GM19193 (cell line): ENCODE measurements around the gene MCM3AP.

ENCODE experiments used
- POLR2A ChIP-seq: IDR thresholded peaks from 4 replicates; pipeline ENCODE4 v1.6.1; 2011; ENCODE audit not compliant: insufficient read depth, insufficient read length; ENCODE audit errors: extremely low read depth

The MCM3AP gene

DNA sequence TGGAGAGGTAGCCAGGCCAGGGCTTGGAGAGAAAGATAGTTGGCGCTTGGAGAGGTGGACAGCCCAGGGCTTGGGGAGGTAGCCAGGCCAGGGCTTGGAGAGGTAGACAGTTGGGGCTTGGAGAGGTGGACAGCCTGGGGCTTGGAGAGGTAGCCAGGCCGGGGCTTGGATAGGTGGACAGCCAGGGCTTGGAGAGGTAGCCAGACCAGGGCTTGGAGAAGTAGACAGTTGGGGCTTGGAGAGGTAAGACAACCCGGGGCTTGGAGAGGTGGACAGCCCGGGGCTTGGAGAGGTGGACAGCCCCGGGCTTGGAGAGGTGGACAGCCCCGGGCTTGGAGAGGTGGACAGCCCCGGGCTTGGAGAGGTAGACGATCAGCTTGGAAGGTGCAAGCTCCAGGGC is 64.6 kb downstream of the MCM3AP start:
- TF ChIP-seq POLR2A: no peak

DNA sequence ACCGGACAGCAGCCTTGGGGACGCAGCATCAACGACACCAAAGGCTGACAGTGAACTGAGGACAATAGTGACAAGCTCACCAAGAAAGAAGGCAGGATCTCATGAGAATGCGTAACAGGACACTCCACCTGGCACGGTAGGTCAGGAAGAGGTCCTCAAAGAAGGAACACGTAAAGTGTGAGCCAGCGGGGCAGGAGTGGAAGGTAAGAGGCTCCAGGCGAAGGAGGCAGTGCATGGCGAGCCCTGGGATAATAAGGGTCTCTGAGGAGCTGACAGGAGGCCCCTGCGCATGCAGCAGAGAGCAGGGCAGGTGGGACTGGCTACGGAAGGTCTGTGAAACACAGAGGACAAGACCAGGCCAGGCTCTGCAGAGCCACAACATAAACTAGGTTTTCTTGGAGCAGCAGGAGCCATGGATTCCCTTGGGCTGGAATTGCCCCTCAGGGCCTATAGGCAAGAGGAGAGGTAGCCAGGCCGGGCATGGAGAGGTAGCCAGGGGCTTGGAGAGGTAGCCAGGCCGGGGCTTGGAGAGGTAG is 65.1 kb downstream of the MCM3AP start:
- TF ChIP-seq POLR2A: no peak

DNA sequence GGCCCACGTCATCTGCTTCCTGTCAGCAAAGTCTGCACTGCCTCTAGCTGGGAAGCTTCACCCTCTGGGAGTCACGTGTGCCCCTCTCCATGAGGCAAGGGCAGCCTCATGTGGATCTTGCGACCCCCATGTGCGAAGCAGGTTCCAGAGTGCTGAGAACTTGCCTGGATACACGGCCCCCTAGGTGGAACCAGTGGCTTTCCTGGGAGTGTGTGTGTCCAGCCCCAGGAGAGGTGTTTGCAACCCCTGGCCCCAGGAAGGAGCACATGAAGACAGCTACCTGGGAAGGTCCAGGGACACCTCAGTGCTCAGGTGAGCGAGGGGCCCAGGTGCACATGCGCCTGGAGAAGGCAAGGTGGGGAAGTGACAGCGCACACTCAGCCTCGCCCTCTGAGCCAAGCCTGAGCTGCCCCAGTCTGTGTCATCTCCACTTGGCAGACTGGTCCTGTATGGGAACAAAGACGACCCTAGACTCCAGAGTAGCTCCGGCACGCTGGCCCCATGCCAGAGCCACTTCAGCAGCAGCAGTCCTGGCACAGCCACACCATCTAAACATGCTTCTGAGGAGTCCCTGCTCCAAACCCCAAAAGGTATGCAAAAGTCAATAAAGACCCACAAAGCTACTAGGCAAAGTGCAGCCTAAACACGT is 65.7 kb downstream of the MCM3AP start:
- no peak for TF ChIP-seq POLR2A

DNA sequence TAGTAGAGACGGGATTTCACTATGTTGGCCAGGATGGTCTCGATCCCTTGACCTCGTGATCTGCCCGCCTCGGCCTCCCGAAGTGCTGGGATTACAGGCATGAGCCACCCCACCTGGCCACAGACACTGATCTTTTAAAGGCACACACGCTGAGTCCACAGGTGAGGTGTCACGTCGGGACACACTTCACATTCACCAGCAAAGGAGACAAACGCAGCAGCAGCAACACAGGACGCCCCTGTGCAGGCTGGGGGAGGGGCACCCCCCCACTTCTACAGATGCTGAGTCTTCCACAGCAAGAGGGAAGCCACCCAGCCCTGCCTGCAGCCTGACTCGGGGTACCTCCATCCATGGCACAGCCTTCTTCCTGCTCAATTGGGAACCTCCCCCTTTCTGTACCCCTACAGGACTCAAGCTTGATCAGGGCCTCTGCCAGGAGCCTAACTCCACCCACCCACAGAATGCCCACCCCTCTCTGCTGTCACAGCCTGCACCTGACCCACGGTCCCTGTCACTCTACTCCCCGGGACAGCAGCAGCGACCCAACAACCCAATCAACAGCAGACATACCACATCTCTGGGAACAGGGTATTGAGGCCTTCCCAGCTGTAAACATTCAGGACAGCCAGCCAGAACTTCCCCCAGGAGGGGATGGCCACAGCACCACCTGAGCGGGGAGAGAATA is 66.4 kb downstream of the MCM3AP start:
- no peak for TF ChIP-seq POLR2A

DNA sequence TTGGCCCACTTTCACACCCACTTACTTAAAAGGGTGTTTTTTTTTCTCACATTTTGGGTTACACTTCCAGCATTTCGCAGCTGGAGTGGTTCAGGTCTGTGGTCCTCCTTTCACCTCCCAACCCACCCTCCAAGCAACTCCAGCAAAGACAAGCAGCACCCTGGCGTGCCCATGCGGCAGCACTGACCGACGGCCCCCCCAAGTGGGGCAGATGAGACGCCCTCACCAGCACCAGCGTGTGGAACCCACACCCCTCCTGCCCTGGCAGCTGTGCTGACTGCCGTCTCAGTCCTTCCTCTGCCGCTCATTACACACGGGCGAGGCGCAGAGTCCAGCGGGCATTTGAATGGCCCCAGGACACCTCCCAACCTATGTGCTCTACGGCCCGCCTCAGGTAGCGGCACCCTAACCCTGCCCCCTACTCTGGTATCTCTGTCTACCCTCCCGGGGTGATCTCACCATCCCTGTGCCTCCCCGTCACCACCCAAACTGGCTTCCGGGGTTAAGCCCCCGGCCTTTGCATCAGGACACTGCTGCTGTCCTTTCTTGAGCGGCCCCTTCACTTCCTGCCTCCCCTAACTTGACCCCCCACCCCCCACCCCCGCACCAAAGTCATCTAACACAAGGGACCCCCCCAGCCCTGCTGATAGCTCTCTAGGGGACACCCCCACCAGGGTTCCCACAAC is 67.8 kb downstream of the MCM3AP start:
- no peak for TF ChIP-seq POLR2A

DNA sequence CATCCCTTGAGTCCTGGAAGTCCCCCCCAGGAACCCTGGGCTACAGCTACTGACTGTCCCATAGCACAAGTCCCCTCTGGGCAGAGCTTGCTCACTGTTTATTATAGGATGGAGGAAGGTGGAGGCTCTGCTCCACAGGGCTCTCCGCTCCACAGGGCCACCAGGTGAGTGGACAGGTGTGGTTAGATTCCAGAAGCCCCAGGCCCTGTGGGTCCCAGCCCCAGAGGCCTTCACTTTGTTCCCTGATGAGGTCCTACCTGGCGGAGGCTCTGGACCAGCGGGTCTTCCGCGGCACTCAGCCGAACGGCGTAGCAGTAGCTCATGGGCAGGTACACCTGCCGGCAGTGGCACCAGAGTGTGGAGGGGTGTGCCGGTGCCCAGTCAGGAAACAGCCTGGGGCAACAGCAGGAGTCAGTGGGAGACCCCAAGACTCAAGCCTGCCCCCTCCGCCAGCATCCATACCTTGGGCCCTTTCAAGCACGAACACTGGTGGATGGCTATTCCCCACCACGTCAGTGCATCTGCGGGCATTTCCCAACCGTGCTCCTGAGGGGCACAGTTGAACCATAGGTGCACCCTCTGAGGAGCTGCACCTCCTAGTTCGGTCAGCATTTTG is 69.2 kb downstream of the MCM3AP start:
- no peak for TF ChIP-seq POLR2A

DNA sequence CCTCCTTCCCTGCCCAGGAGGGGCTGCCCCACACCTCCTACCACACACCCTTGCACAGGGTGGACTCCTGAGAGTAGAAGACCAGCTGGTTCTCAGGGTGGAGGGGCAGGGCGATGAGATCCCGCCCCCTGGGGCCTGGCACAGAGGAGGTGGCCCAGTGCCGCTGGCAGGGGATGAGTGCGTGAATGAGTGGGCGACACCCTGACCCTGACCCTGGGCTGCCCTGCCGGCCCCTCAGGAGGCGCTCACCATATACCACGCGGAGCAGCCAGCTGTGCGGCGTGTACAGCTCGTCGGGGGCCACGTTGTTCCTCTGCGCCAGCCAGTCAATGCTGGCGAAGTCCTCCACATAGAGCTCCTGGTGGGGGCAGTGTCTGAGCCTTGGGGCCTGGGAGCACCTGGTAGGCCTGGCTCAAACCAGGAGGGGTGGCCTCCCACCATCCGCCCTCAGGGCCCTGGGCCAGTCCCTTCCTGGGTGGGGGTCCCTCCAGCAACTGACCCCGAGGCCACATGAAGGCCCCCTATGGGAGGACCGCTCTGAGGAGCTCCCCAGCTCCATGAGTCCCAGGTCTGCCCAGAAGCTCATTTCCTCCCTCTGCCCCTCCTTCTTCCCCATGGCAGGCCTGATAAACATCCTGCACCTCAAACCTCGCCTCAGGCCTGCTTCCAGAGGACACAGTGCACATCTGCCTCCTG is 69.8 kb downstream of the MCM3AP start:
- no peak for TF ChIP-seq POLR2A

DNA sequence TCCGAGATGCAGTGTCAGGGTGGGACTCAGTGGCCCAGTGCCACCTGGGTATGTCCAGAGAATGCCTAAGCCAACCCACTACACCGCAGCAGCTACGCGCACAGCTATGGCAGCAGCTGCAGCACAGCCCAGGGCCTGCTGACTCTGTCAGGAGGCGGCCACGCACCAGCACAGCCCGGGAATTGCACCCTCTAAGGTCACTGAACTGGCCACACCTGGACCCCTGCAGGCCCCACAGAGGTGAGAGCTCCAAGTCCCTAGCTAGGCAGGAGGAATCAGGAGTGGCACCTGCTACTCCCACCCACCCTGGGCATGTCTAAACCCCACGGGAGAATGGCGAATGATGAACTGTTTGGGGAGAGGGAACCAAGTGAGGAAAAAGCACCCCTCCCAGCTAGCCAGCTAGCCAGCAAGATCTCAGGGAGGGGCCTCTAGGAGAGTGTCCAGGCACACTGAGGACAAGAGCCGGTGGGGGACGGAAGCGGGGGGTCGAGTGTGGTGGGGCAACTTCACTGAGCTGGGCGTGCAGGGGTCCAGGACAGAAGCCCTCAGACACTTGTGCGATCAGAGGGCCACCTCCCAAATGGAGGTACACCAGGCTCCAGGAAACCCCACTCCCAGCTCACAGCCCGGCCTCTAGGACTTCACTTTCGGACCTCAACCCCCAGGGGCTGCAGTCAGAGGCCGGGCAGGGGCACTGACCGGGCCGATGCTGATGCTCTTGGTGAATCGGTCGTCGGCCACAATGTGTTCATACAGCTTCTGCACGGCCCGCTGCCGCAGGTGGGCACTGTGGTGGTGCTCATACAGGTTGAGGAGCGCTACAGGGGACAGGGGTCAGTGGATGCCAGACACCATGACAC is 70.7 kb downstream of the MCM3AP start:
- no peak for TF ChIP-seq POLR2A

DNA sequence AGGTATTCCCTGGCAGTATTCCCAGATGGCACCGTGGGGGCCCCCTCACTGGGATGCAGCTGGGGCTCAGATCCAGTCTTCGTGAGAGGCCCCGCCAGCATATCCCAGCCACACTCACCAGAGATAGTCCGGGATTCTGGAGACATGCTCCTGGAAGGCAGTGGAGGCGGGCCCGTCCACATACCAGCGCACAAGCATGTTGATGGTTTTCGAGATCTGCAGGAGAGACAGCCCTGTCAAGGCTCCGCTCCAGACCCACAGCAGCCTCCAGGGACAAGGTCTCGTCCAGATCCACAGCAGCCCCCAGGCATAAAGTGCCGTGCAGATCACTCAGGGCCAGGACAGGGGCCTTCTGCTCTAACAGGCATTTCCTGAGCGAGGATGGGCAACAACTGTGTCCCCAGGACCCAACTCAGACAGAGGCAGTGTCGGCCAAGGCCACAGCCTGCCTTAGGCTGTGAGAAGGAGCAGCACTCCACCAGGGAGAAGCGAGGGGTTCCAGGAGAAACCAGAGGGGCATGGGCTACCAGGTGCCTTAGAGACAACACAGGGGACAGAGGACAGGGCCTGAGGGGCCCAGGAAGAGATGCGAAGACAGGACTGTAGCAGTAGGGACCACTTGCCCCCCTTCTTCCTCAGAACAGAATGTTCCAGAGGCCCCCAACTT is 71.7 kb downstream of the MCM3AP start:
- TF ChIP-seq POLR2A: no peak

DNA sequence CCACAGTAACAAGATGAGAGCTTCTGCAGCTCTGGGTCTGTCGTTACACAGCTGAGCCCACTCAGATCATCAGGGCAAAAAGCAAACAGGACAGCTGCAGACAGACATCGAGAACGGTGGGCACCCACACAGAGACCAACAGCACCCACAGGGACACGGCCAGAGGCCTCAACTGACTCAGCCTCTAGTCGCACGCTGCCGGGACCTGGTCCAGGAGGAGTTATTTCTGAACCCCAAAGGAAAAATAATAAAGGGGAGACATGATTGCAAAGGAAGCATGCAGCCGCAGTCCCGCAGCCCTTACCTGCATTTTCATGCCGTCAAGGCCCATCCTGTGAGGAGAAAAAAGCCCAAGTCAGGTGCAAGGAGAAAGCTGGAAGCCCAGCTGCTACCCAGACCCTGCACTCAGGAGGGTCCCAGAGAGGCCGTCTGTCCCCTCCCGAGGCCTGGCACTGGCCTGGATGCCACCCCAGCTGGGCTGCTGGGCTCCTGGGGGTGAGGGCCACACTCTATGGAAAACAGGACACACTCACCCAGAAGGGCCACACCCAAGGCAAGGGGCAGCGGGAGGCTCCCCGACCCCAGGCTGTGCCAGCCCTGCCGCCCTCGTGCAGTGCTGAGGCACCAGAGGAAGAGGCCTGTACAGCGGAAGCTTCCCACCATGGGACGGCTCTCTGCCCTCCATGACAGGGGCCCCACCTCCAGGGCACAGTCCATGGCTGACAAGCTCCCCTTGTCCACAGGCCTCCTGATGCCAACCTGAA is 72.5 kb downstream of the MCM3AP start:
- TF ChIP-seq POLR2A: no peak

DNA sequence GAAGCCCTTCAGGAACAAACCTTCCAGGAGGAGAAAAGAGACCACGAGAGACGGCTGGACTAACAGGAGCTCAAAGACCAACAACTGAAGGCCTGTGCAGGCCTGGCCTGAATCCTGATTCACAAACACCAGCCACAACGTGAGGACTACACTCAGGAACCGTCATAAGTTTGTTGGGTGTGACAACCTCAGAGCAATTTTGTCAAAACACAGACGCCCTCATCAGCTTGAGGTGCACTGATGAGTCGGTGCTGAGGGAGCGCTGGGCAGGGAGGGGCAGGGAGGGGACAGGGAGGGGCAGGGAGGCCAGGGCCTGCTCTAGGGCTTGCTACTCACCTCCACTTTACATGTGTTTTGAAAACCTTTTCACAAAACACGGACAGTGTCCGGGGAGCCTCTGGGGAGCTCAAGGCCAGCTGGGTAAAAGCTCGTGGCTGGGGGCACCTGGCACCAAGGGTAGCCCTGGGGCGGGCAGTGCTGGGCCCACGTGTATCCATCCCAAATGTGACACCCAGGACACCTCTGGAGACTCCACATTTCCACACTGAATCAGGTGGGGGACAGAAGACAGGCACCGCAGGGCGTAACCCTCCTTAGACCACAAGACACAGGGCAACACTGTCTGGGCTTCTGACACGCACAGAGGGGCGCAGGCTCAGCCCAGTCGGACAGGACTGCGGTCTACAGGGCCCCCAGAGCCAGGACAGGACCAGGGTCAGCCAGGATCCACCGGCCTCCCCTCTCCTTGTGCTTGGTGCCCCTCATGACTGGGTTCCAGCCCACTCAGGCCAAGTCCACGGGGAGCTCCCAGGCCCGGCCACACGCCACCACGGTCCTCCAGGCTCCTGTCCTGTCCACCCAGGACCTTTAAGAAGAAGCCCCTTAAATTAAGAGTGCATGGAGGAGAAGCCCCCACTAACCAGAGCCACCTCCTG is 73.4 kb downstream of the MCM3AP start:
- TF ChIP-seq POLR2A: no peak

DNA sequence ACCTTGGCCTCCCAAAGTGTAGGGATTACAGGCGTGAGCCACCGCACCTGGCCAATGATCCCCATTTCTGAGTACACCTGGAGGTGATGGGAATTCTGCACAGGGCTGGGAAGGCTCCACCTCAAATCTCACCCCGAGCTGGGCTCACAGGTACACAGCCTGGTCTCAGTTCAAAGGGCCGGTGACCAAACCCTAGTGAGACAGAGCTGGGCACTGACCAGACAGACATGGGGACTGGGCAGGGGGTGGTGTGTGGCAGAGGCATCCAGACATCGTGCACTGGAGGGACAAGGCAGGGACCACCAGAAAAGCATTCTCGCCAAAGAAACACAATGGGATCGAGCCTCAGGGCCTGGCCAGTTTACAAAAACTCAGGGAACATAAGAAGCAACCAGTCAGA is 74.0 kb downstream of the MCM3AP start:
- no peak for TF ChIP-seq POLR2A
